ENCODE measurements around the gene OBI1.

Gene OBI1

DNA sequence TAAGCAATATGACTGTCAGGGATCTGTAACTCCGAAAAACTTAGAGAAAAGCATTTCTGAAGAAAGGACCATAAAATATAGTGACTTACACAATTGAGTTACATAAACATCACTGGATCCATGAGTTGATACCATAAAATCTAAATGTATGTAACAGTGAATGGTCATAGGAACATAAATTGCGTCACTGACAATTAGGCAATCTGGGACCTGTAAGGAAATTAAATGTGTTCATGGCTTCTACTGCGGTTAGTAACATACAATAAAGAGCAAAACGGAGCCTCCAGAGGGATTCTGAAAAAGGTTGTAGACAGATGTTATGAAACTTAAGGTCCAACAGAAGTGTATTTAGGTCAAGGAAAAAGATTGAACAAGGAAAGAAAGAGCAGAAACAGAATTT, 82.7 kb downstream of the OBI1 start:
- no peak for DNase-seq (ENCODE audit: low read depth)

DNA sequence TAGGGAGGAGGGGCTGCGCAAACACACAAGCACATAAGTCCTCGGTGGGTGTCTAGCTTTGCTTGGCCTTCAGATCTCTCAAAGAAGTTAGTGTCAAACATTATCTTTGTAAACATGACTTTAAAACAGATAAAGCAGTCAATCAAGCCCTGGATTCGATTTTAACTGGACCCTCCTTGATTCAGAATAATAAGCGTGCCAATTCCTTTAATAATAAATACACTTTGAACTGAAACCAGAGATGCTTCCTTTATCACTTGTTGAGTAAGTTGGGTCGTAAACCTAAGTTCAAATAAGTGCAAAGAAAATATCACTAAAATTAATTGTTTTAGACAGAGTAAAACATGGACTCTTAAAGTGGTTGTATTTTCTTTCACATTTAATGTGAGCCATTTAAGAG, 86.5 kb downstream of the OBI1 start:
- no peak for DNase-seq (ENCODE audit: low read depth)

DNA sequence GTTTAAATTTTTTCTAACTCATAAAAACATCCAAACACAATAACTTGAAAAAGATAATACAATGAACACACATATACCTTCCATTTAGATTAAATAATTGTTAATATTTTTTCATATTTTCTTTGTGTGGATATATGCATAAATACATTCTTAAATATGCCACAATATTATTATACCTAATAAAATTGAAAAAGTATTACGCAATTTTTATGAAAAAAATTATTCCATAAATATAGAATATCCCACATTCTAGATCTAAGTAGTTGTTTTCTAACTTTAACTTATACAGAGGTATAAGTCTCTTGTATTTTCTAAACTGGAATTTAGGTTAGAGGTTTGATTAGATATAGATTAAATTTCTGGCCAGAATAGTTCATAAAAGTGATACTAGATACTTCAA, 89.9 kb downstream of the OBI1 start:
- no peak for DNase-seq (ENCODE audit: low read depth)

DNA sequence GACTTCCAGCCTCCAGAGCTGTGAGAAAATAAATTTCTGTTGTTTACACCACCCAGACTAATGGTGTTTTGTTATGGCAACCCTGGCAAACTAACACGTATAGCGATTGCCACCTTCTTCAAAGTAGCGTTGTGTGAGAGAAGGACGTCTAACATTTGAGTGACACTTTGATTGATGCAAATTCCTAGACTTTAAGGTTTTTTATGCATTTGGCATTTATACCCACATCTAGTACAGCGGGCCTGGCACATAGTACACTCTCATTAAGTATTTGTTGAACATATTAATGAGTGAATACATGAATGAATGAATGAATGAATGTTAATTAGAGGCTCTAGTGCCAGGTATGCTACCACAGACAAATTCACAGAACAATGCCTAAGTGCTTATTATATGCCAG, 92.3 kb downstream of the OBI1 start:
- DNase-seq (ENCODE audit: low read depth), result no peak
